ENCODE measurements around the gene SBSN. TPM values are rescaled to one million over a fixed set of nuclear protein-coding genes. Genes with fewer than 3 reads are reported as not detected.

The SBSN gene
- total RNA-seq, 4 donors from 2014 or later: 1.0 to 13.4 (median 1.2) TPM; not detected in 1

- no peaks in the 10 kb centered on the region for H3K4me1 ChIP-seq
- WGBS, 2 donors (ENCODE audit: low coverage in 1 of 2): 26 to 55% methylated on average over 4 to 5 of the region's 16 CpGs
- TF ChIP-seq POLR2AphosphoS5 (IDR thresholded peaks at IDR 0.05) (no peak), CTCF (IDR thresholded peaks at IDR 0.05) (no peak), EP300 (IDR thresholded peaks at IDR 0.05) (no peak), POLR2A (IDR thresholded peaks at IDR 0.05) (no peak)
- H3K27me3 ChIP-seq: peaks cover 59% of the 10 kb centered on the region
- H3K36me3 ChIP-seq: no peaks in the 10 kb centered on the region
- H3K9me3 ChIP-seq: no peaks in the 10 kb centered on the region
- no peak overlapping the region for H3K4me3 ChIP-seq
- no peak overlapping the region for H3K27ac ChIP-seq
- ATAC-seq: no peak
Observed at GRCh38 chr19:35521124-35521743, 6.9 kb downstream of the SBSN start.

- WGBS, 2 donors (ENCODE audit: low coverage in 1 of 2): 50 to 57% methylated on average over 1 to 7 of the region's 7 CpGs
- no peak overlapping the region for H3K4me3 ChIP-seq
- no peaks in the 10 kb centered on the region for H3K4me1 ChIP-seq
- peaks cover 53% of the 10 kb centered on the region for H3K27me3 ChIP-seq
- ATAC-seq: no peak
- H3K27ac ChIP-seq: no peak overlapping the region
- no peaks in the 10 kb centered on the region for H3K9me3 ChIP-seq
- TF ChIP-seq POLR2A (IDR thresholded peaks at IDR 0.05): no peak
- no peak for TF ChIP-seq POLR2AphosphoS5 (IDR thresholded peaks at IDR 0.05)
- no peak for TF ChIP-seq EP300 (IDR thresholded peaks at IDR 0.05)
- no peak for TF ChIP-seq CTCF (IDR thresholded peaks at IDR 0.05)
- H3K36me3 ChIP-seq: no peaks in the 10 kb centered on the region
Observed at GRCh38 chr19:35519291-35519690, 8.8 kb downstream of the SBSN start.

- no peaks in the 10 kb centered on the region for H3K4me1 ChIP-seq
- 59 to 81% methylated on average over 2 of the region's 6 CpGs for WGBS, 2 donors (ENCODE audit: low coverage in 1 of 2)
Observed at GRCh38 chr19:35518313-35518712, 9.8 kb downstream of the SBSN start.

GRCh38 chr19:35517342-35517741 lies 10.8 kb downstream of the SBSN start:
- Histone ChIP-seq H3K4me3 (no peak overlapping the region), H3K36me3 (no peaks in the 10 kb centered on the region), H3K27ac (no peak overlapping the region), H3K4me1 (no peaks in the 10 kb centered on the region), H3K27me3 (peaks cover 60% of the 10 kb centered on the region), H3K9me3 (no peaks in the 10 kb centered on the region)
- 56 to 73% methylated on average over 1 to 2 of the region's 2 CpGs for WGBS, 2 donors (ENCODE audit: low coverage in 1 of 2)
- TF ChIP-seq CTCF (IDR thresholded peaks at IDR 0.05): no peak
- ATAC-seq: no peak

More at GRCh38 chr19:35518313-35518712, 9.8 kb downstream of the SBSN start:
- no peaks in the 10 kb centered on the region for H3K9me3 ChIP-seq
- no peak overlapping the region for H3K4me3 ChIP-seq
- no peak overlapping the region for H3K27ac ChIP-seq
- H3K27me3 ChIP-seq: peaks cover 53% of the 10 kb centered on the region
- H3K36me3 ChIP-seq: no peaks in the 10 kb centered on the region
- TF ChIP-seq CTCF (IDR thresholded peaks at IDR 0.05) (no peak), EP300 (IDR thresholded peaks at IDR 0.05) (no peak), POLR2A (IDR thresholded peaks at IDR 0.05) (no peak), POLR2AphosphoS5 (IDR thresholded peaks at IDR 0.05) (no peak)
- ATAC-seq: no peak

GRCh38 chr19:35516310-35516709 lies 11.8 kb downstream of the SBSN start:
- Histone ChIP-seq H3K4me1 (no peaks in the 10 kb centered on the region), H3K36me3 (no peaks in the 10 kb centered on the region), H3K9me3 (no peaks in the 10 kb centered on the region), H3K27me3 (peaks cover 69% of the 10 kb centered on the region), H3K4me3 (no peak overlapping the region), H3K27ac (no peak overlapping the region)
- TF ChIP-seq POLR2AphosphoS5 (IDR thresholded peaks at IDR 0.05) (no peak), EP300 (IDR thresholded peaks at IDR 0.05) (no peak), POLR2A (IDR thresholded peaks at IDR 0.05) (no peak), CTCF (IDR thresholded peaks at IDR 0.05) (no peak)
- 79 to 86% methylated on average over 3 of the region's 3 CpGs for WGBS, 2 donors (ENCODE audit: low coverage in 1 of 2)
- no peak for ATAC-seq

Measured in gastroesophageal sphincter (tissue), 4 donors.